ENCODE data around the gene TP53INP2.
"Not testable (repeated sequence)": the region's sequence is repeated elsewhere in the genome, so short reads cannot be mapped to it uniquely, and the experiment has no call there.

Gene TP53INP2

GRCh38 chr20:34704177-34705007 is at the start of gene TP53INP2:
Gene TP53INP2 (plus strand): TSS chr20:34704344. CDS start chr20:34708740, 4,396 bp downstream.
- DNase-seq: peak; percentile 80

GRCh38 chr20:34658654-34659053 is 45.5 kb upstream of the TP53INP2 start:
- not testable (repeated sequence) for DNase-seq

- not testable (repeated sequence) for DNase-seq
These were observed 42.3 kb upstream of the TP53INP2 start for GRCh38 chr20:34661811-34662210.

GRCh38 chr20:34663213-34663943 is 40.8 kb upstream of the TP53INP2 start:
- no peak for DNase-seq

GRCh38 chr20:34664751-34665150 is 39.4 kb upstream of the TP53INP2 start:
- DNase-seq: not testable (repeated sequence)

- DNase-seq: no peak
These were observed 35.0 kb upstream of the TP53INP2 start for GRCh38 chr20:34669094-34669493.

GRCh38 chr20:34673412-34673811 is 30.7 kb upstream of the TP53INP2 start:
- no peak for DNase-seq

GRCh38 chr20:34675561-34675960 is 28.6 kb upstream of the TP53INP2 start:
- no peak for DNase-seq

GRCh38 chr20:34675993-34676641 is 28.0 kb upstream of the TP53INP2 start:
- DNase-seq: no peak

GRCh38 chr20:34676642-34677373 is 27.3 kb upstream of the TP53INP2 start, which contains the start of gene PIGU:
Gene PIGU (minus strand): TSS chr20:34677092. CDS start chr20:34677085, 7 bp downstream.
- DNase-seq: peak; percentile 93 to 95

- DNase-seq: no peak
These were observed 23.5 kb upstream of the TP53INP2 start for GRCh38 chr20:34680586-34681175.

GRCh38 chr20:34683667-34684066 is 20.5 kb upstream of the TP53INP2 start:
- no peak for DNase-seq

GRCh38 chr20:34689486-34689885 is 14.7 kb upstream of the TP53INP2 start:
- no peak for DNase-seq

GRCh38 chr20:34691838-34692237 is 12.3 kb upstream of the TP53INP2 start:
- DNase-seq: no peak

- DNase-seq: no peak
These were observed 10.7 kb upstream of the TP53INP2 start for GRCh38 chr20:34693414-34693813.

GRCh38 chr20:34701405-34702085 is 2.6 kb upstream of the TP53INP2 start:
- no peak for DNase-seq

- no peak for DNase-seq
These were observed 1.1 kb upstream of the TP53INP2 start for GRCh38 chr20:34703061-34703423.

- DNase-seq: no peak
These were observed 544 bp upstream of the TP53INP2 start for GRCh38 chr20:34703424-34704176.

- no peak for DNase-seq
These were observed 858 bp downstream of the TP53INP2 start for GRCh38 chr20:34705008-34705396.

- DNase-seq: no peak
These were observed 1.5 kb downstream of the TP53INP2 start for GRCh38 chr20:34705397-34706301.

Data from activated CD4-positive, alpha-beta T cell treated with anti-CD3 and anti-CD28 coated beads, Interleukin-2, amount 50 U/mL, for 4 hours (primary cell).